Mucosa of descending colon (tissue), 3 donors: Measurements from ENCODE around the gene BTBD3. TPM values are rescaled to one million over a fixed set of nuclear protein-coding genes. Genes with fewer than 3 reads are reported as not detected.

Experiments used
- ATAC-seq: fragments of 200-7000 bp; cut with Tn5 transposase; one replicate; pipeline ENCODE4 v1.9.1; 2020; ENCODE audit warnings: mild to moderate bottlenecking, moderate library complexity
- DNase-seq, 3 donors: peaks; one replicate each; pipeline ENCODE4 v3.0.0-alpha.2; 2020
- H3K36me3 ChIP-seq: fragments of 200-600 bp; one replicate; pipeline ENCODE4 v1.8.0; 2021; ENCODE audit warnings: low read depth, mild to moderate bottlenecking
- H3K4me1 ChIP-seq: fragments of 200-600 bp; one replicate; pipeline ENCODE4 v1.8.0; 2021; ENCODE audit warnings: low read depth, mild to moderate bottlenecking
- H3K4me3 ChIP-seq: fragments of 200-600 bp; one replicate; pipeline ENCODE4 v1.8.0; 2021; ENCODE audit warnings: mild to moderate bottlenecking
- H3K9me3 ChIP-seq: fragments of 200-600 bp; one replicate; pipeline ENCODE4 v1.8.0; 2021; ENCODE audit warnings: mild to moderate bottlenecking
- intact Hi-C, 2 donors: fragments of 100-400 bp; cut with DNase I in 1 of 2; cut with micrococcal nuclease in 1 of 2; formaldehyde crosslinking; loops; one replicate each; pipeline versions ENCODE4 v1.11.0 to v1.11.1; 2022; cut with DNase I, micrococcal nuclease
- total RNA-seq, 3 donors: library from RNA; stranded (reverse); fragmentation: NEBNext Ultra II Directional in 2 of 3; extraction: Animal tissue kit (Norgen Biotek cat#: 25700) in 2 of 3; gene quantifications; one replicate each; pipeline versions ENCODE4 v1.2.1 to v1.2.4, GENCODE V29; 2021 to 2023
- TF ChIP-seq, protein P1 (sequence below): fragments of 200-600 bp; IDR thresholded peaks from one replicate; pipeline ENCODE4 v1.8.0; 2022; ENCODE audit warnings: antibody characterized with exemption, mild to moderate bottlenecking
- donor health status: DM: no; HTN: no; CAD: no; lungs with moderate emphysema.
- donor health status: DM: no; HTN: no; CAD: no.
- donor health status: DM: no; HTN: yes; CAD: no.

Gene BTBD3
- total RNA-seq, 3 donors from 2014 or later = 40.1 to 76.0 (median 45.9) TPM

DNA sequence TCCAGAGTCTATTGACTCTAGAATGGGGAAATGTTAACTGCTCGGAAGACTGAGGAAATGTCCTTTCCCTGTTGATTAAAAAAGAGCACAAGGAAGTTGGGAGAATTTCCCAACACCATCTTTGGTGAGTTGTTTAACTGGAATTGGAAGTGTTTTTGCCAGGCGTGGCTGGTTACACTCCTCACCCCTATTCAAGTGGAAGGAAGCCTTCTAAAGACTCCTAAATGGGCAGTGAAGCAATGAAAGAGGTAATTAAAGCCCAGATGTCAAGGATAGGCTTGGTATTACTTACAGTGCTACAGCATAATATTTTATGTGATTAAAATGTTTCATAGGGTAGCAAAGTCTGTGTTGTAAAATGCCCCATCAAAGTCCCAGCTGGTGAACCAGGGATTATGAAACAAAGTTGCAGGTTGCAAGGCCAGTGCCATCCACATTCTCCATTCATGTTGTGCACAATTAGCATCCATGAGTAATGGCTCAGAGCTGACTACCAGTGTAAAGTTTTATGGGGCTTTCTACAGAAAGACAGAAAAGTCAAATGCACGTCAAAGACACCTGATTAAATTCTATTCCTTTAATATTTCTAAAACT is 52.6 kb downstream of the BTBD3 start:
- ATAC-seq (peak; percentile 81), DNase-seq (no peak)
- H3K36me3 ChIP-seq = no peaks in the 10 kb centered on the region
- H3K4me1 ChIP-seq = no peaks in the 10 kb centered on the region
- H3K4me3 ChIP-seq = no peak overlapping the region
- intact Hi-C loops = no loop called here
- TF ChIP-seq, protein P1, sequence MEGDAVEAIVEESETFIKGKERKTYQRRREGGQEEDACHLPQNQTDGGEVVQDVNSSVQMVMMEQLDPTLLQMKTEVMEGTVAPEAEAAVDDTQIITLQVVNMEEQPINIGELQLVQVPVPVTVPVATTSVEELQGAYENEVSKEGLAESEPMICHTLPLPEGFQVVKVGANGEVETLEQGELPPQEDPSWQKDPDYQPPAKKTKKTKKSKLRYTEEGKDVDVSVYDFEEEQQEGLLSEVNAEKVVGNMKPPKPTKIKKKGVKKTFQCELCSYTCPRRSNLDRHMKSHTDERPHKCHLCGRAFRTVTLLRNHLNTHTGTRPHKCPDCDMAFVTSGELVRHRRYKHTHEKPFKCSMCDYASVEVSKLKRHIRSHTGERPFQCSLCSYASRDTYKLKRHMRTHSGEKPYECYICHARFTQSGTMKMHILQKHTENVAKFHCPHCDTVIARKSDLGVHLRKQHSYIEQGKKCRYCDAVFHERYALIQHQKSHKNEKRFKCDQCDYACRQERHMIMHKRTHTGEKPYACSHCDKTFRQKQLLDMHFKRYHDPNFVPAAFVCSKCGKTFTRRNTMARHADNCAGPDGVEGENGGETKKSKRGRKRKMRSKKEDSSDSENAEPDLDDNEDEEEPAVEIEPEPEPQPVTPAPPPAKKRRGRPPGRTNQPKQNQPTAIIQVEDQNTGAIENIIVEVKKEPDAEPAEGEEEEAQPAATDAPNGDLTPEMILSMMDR = no peak
- H3K9me3 ChIP-seq = no peaks in the 10 kb centered on the region

- Histone ChIP-seq H3K4me1 (no peaks in the 10 kb centered on the region), H3K4me3 (no peak overlapping the region), H3K9me3 (no peaks in the 10 kb centered on the region), H3K36me3 (no peaks in the 10 kb centered on the region)
- TF ChIP-seq, protein P1 = no peak
- ATAC-seq (no peak), DNase-seq (no peak)
- intact Hi-C loops = no loop called here
Observed at GRCh38 chr20:11972478-11972877, 54.8 kb downstream of the BTBD3 start.
